Stimulated activated naive B cell treated with anti-CD40 and anti-IgM and Interleukin-4, amounts not matched to agents 10 μg/mL and 1 μg/mL and 100 μg/mL, for 72 hours (primary cell): ENCODE data around the gene GPSM3.
A peak's percentile ranks its signal among the peaks of the same experiment; 100 is the strongest.

ENCODE experiments used
- ATAC-seq, 2 donors: fragments of 150-1000 bp; cut with Tn5 transposase; replicated peaks; 2 replicates each; pipeline ENCODE4 v1.10.0; 2021; ENCODE audit warnings: moderate library complexity in 1 of 2
- DNase-seq: peaks from one replicate; pipeline ENCODE4 v3.0.0; 2021
- H3K27ac Mint-ChIP-seq: one replicate; pipeline ENCODE4 v1.8.0; 2022; ENCODE audit warnings: mild to moderate bottlenecking, mixed read lengths
- H3K27me3 Mint-ChIP-seq, 2 donors: one replicate each; pipeline ENCODE4 v1.8.0; 2022; ENCODE audit warnings: mixed read lengths in 2 of 2
- H3K36me3 Mint-ChIP-seq, 2 donors: one replicate each; pipeline ENCODE4 v1.8.0; 2022; ENCODE audit warnings: mixed read lengths in 2 of 2, mild to moderate bottlenecking in 1 of 2
- H3K4me1 Mint-ChIP-seq, 2 donors: one replicate each; pipeline ENCODE4 v1.8.0; 2022; ENCODE audit warnings: mixed read lengths in 2 of 2, mild to moderate bottlenecking in 1 of 2
- H3K4me3 Mint-ChIP-seq, 2 donors: one replicate each; pipeline ENCODE4 v1.8.0; 2022; ENCODE audit warnings: mild to moderate bottlenecking in 2 of 2, mixed read lengths in 2 of 2, moderate library complexity in 1 of 2
- H3K9me3 Mint-ChIP-seq, 2 donors: one replicate each; pipeline ENCODE4 v1.8.0; 2022; ENCODE audit warnings: mixed read lengths in 2 of 2, mild to moderate bottlenecking in 1 of 2

Gene GPSM3, protein sequence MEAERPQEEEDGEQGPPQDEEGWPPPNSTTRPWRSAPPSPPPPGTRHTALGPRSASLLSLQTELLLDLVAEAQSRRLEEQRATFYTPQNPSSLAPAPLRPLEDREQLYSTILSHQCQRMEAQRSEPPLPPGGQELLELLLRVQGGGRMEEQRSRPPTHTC

GRCh38 chr6:32192608-32193039 lies at the start of gene GPSM3:
TSS of gene GPSM3 (minus strand) at chr6:32192643. CDS start at chr6:32192513, 130 bp downstream.
- peaks cover 22 to 37% of the 10 kb centered on the region in 2 donors for H3K36me3 Mint-ChIP-seq
- no peaks in the 10 kb centered on the region for H3K9me3 Mint-ChIP-seq
- H3K27ac Mint-ChIP-seq, result peak within 1 kb of the TSS; percentile 97
- peak; percentile 41 for DNase-seq
- no peak for ATAC-seq
- peaks cover 46 to 73% of the 10 kb centered on the region in 2 donors for H3K4me1 Mint-ChIP-seq
- no peaks in the 10 kb centered on the region for H3K27me3 Mint-ChIP-seq
- H3K4me3 Mint-ChIP-seq, result peak within 1 kb of the TSS; percentile 95 to 98

DNA sequence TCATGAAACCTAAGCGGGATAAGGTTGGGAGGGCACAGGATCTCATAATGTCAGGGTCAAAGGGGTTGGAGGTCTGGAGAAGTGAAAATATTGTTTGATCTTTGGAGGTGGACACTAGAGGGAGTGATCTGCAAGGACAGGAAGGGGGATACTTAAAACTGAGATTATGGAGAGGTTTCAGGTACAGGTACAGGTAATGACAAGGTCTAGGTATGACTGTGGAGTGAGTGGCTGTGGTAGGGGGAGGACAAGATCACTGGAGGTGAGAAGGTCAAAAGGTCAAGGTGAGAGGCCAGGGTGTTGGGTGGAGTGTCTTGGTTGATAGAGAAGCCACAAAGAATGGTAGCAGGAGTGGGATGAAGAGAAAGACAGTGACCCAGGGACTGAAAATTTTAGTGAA lies 48.2 kb upstream of the GPSM3 start:
- DNase-seq, result no peak

DNA sequence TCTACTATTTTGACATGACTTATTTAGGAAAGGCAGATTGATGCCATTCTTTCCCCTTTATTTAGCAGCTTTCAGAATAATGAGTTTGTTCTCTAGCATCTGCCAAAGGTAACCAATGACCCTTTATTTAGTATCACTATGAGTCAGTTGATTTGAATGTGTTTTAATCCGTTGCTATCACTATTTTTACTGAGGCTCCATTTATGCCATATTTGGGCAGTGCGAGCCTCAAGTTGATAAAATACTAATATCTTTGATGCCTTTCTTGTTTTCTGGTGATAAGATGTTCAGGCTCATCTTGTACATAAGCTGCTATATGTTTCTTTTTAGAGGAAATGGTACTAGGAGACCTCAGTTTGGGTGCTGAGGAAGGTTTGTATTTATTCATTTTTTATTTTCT lies 47.0 kb upstream of the GPSM3 start:
- no peaks in the 10 kb centered on the region for H3K9me3 Mint-ChIP-seq
- no peaks in the 10 kb centered on the region for H3K36me3 Mint-ChIP-seq
- H3K27me3 Mint-ChIP-seq, result peaks cover 0 to 9% of the 10 kb centered on the region in 2 donors
- H3K4me3 Mint-ChIP-seq, result no peak overlapping the region
- H3K27ac Mint-ChIP-seq, result no peak overlapping the region
- ATAC-seq, result no peak
- peaks cover 19 to 24% of the 10 kb centered on the region in 2 donors for H3K4me1 Mint-ChIP-seq
- no peak for DNase-seq

More for the DNA sequence above, 48.2 kb upstream of the GPSM3 start:
- ATAC-seq, result peak in 1 of 2 donors; percentile 29
- H3K4me3 Mint-ChIP-seq, result no peak overlapping the region
- peaks cover 18 to 35% of the 10 kb centered on the region in 2 donors for H3K4me1 Mint-ChIP-seq
- no peaks in the 10 kb centered on the region for H3K27me3 Mint-ChIP-seq
- no peaks in the 10 kb centered on the region for H3K9me3 Mint-ChIP-seq
- H3K27ac Mint-ChIP-seq, result peak overlapping the region; percentile 3
- no peaks in the 10 kb centered on the region for H3K36me3 Mint-ChIP-seq

DNA sequence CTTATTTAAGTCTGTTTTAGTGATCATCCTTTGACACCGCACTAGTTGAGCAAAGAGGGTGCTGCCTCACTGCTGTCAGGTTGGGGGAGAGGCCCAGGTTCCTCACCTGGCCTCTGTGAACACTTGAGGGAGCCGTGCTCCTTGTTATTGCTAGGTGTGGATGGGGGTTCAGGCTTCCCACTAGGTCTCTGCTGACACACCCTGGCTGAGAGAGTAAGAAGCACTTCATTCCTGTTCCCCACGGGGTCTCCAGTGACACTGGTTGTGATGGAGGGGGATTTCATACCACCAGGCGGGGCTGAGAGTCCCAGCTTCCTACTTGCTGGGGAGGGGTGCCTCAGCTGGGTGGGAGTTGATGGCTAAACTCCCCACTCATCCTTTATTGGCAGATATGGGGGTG lies 42.5 kb upstream of the GPSM3 start:
- peaks cover 0 to 9% of the 10 kb centered on the region in 2 donors for H3K27me3 Mint-ChIP-seq
- no peaks in the 10 kb centered on the region for H3K9me3 Mint-ChIP-seq
- no peaks in the 10 kb centered on the region for H3K36me3 Mint-ChIP-seq
- DNase-seq (no peak), ATAC-seq (no peak)
- H3K4me3 Mint-ChIP-seq, result no peak overlapping the region
- no peak overlapping the region for H3K27ac Mint-ChIP-seq
- peaks cover 0 to 5% of the 10 kb centered on the region in 2 donors for H3K4me1 Mint-ChIP-seq

- ATAC-seq, result peak; percentile 64 to 66
- Mint-ChIP-seq H3K27me3 (no peaks in the 10 kb centered on the region), H3K27ac (peak overlapping the region; percentile 52), H3K4me1 (peaks cover 43 to 63% of the 10 kb centered on the region in 2 donors), H3K4me3 (no peak overlapping the region), H3K36me3 (no peaks in the 10 kb centered on the region), H3K9me3 (peaks cover 0 to 3% of the 10 kb centered on the region in 2 donors)
- DNase-seq, result no peak
These were observed 34.0 kb upstream of the GPSM3 start for GRCh38 chr6:32226434-32226833.

DNA sequence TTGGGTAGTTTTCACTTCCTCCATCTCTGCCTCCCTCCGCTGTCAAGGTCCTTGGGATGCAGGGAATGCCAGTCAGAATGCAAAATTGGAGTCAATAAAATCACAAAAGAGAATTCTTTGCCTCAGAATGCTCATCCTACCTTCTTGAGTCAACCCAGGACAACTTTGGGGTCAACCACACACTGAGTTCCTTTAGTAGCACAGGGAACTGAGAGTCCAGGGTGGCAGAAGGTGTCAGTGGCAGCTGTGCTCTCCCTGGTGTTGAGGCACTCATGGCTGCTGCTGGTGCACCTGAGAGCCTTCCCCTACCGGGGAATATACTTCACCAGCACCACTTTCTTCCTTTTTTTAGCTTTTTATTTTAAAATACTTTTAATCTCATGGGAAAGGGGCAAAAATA lies 32.3 kb upstream of the GPSM3 start:
- peak; percentile 69 for DNase-seq
- H3K4me3 Mint-ChIP-seq, result no peak overlapping the region

DNA sequence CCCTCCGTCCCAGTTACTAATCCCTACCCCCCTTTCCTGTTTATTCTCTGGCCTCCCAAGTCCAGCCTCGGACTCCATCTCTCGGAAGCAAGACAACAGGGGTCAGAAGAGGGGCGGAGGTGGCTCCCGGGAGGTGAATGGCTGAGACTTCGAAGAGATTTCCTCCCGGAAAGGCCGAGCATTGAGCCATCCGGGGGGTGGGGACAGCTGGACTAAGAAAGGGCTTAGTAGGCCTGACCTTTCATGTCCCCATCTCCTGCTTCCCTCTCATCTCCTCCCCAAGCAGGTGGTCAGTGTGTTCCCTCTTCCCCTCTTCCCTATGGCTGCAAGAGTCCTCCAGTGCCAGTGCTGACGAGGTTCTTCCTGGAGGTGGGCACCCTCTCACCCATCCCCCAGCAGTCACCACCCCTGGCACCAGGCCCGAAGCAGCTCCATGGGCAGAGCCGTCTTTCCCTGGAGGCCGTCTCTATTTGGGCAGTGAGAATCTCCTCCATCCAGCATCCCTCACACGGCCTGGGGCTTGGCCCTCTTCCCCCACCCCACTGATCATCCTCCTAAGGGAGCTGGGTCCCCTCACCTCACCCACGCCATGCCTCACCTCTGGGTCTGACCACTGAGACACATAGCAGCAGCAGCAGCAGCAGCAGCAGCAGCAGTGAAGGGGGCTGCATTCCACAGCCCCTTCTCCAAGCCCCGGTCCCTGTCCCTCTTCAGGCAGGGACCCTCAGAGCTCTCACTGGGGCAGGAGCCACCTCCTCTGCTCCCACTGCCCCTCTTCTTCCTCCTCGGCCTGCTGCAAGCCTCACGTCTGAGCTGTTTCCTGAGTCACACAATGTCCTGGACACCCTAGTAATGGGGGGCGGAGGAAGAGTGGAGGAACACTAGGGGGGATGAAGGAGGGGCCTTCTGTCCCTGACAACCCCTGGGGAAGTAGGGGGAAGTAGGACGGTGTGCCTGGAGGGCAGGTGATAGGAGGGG lies 31.1 kb upstream of the GPSM3 start, which contains the start of gene NOTCH4:
Gene NOTCH4 (minus strand): TSS at position 810 of the 978 bp plus-strand sequence. CDS start 139 bp downstream, at position 671.
- peak within 1 kb of the TSS; percentile 76 for H3K27ac Mint-ChIP-seq
- H3K36me3 Mint-ChIP-seq, result no peaks in the 10 kb centered on the region
- peak within 1 kb of the TSS in 1 of 2 donors; percentile 46 for H3K4me3 Mint-ChIP-seq
- ATAC-seq (no peak), DNase-seq (no peak)
- H3K9me3 Mint-ChIP-seq, result peaks cover 0 to 3% of the 10 kb centered on the region in 2 donors
- H3K4me1 Mint-ChIP-seq, result peaks cover 42 to 58% of the 10 kb centered on the region in 2 donors
- peaks cover 0 to 5% of the 10 kb centered on the region in 2 donors for H3K27me3 Mint-ChIP-seq

More for the DNA sequence above, 32.3 kb upstream of the GPSM3 start:
- Mint-ChIP-seq H3K4me1 (peaks cover 43 to 63% of the 10 kb centered on the region in 2 donors), H3K9me3 (peaks cover 0 to 3% of the 10 kb centered on the region in 2 donors), H3K27me3 (no peaks in the 10 kb centered on the region), H3K36me3 (no peaks in the 10 kb centered on the region), H3K27ac (no peak overlapping the region)
- ATAC-seq, result peak; percentile 95 to 96

GRCh38 chr6:32222333-32223230 lies 30.1 kb upstream of the GPSM3 start:
- H3K9me3 Mint-ChIP-seq, result peaks cover 0 to 3% of the 10 kb centered on the region in 2 donors
- DNase-seq, result no peak
- H3K27ac Mint-ChIP-seq, result no peak overlapping the region
- no peaks in the 10 kb centered on the region for H3K36me3 Mint-ChIP-seq
- H3K4me1 Mint-ChIP-seq, result peaks cover 37 to 48% of the 10 kb centered on the region in 2 donors
- ATAC-seq, result no peak
- H3K27me3 Mint-ChIP-seq, result peaks cover 0 to 6% of the 10 kb centered on the region in 2 donors
- peak overlapping the region in 1 of 2 donors; percentile 46 for H3K4me3 Mint-ChIP-seq

DNA sequence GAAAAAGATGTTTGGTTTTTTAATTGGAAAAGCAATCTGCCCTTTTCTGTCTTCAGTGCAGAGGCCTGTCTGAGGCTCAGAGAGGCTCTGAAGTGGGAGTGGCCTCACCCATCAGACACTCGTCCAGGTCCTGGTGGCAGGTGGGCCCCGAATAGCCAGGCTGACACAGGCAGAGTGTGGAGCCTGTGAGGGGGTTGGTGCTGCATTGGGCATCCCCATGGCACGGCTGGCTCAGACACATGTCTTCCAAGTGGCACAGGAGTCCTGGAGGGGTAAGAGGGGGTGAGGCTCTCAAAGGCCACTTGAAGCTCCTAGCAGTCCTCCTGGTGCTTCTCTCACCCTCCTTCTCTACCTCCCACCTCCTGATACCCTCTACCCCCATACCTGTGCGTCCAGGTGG lies 27.6 kb upstream of the GPSM3 start:
- no peak overlapping the region for H3K27ac Mint-ChIP-seq
- ATAC-seq, result no peak

DNA sequence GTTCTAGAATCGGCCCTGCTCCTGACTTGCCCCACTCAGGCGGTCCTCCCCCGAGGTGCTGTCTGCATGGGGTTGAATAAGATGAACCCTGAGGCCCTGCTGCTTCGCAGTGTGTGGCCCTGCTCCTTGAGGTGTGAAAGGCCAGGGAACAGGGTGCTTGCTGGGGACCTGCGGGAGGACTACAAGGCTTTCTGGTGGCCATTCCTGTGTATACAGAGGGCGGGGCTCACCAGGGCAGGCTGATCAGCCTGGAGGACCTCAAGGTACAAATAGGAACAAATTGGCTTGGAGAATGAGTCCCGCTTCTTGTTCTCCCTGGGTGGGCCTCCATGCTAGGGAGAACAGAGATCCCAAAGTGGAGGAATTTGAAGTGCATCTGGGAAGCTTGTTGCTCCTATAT lies 25.7 kb upstream of the GPSM3 start:
- no peaks in the 10 kb centered on the region for H3K36me3 Mint-ChIP-seq
- H3K4me1 Mint-ChIP-seq, result peaks cover 19 to 23% of the 10 kb centered on the region in 2 donors
- H3K27ac Mint-ChIP-seq, result no peak overlapping the region
- peaks cover 0 to 6% of the 10 kb centered on the region in 2 donors for H3K27me3 Mint-ChIP-seq
- no peaks in the 10 kb centered on the region for H3K9me3 Mint-ChIP-seq
- H3K4me3 Mint-ChIP-seq, result no peak overlapping the region
- no peak for DNase-seq
- no peak for ATAC-seq

More for the DNA sequence above, 27.6 kb upstream of the GPSM3 start:
- peaks cover 27 to 35% of the 10 kb centered on the region in 2 donors for H3K4me1 Mint-ChIP-seq
- H3K4me3 Mint-ChIP-seq, result no peak overlapping the region
- peaks cover 0 to 6% of the 10 kb centered on the region in 2 donors for H3K27me3 Mint-ChIP-seq
- DNase-seq, result no peak
- no peaks in the 10 kb centered on the region for H3K9me3 Mint-ChIP-seq
- no peaks in the 10 kb centered on the region for H3K36me3 Mint-ChIP-seq

DNA sequence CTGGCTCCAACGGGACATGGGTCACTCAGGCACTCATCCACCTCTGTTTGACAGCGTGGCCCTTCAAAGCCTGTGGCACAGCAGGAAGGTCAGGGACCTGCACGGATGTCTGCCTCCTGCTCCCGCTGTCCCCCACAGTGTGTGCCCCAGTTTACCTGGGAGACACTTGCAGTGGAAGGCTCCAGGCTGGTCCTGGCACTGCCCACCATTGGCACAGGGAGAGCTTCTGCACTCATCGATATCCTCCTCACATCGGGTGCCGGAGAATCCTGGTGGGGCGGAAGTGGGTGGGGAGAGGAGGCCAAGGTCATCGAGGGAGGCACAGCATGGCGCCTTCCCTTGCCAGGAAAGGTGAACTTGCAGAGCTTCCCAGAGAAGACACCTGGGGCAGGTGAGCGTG lies 24.6 kb upstream of the GPSM3 start:
- no peak overlapping the region for H3K27ac Mint-ChIP-seq
- H3K4me1 Mint-ChIP-seq, result peaks cover 10 to 11% of the 10 kb centered on the region in 2 donors

DNA sequence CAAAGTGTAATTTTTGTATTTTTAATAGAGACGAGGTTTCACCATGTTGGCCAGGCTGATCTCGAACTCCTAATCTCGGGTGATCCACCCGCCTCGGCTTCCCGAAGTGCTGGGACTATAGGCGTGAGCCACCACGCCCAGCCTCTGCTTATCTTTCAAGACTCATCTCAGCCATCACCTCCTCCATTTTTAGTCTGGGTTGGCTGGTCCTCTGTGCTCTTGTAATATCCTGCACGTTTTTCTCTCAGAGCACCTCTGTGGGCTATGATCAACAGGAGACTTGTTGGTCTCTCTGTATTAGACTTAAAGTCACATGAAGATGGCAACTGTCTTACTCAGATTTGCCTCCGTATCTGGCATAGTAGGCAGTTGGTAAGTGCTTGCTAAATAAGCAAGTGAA lies 23.8 kb upstream of the GPSM3 start:
- Mint-ChIP-seq H3K4me3 (no peak overlapping the region), H3K4me1 (peaks cover 10 to 11% of the 10 kb centered on the region in 2 donors), H3K27me3 (peaks cover 0 to 6% of the 10 kb centered on the region in 2 donors), H3K27ac (no peak overlapping the region), H3K36me3 (no peaks in the 10 kb centered on the region), H3K9me3 (no peaks in the 10 kb centered on the region)
- DNase-seq, result no peak
- ATAC-seq, result no peak

More for the DNA sequence above, 24.6 kb upstream of the GPSM3 start:
- Mint-ChIP-seq H3K36me3 (no peaks in the 10 kb centered on the region), H3K27me3 (peaks cover 0 to 6% of the 10 kb centered on the region in 2 donors), H3K4me3 (no peak overlapping the region), H3K9me3 (no peaks in the 10 kb centered on the region)
- DNase-seq (no peak), ATAC-seq (no peak)

DNA sequence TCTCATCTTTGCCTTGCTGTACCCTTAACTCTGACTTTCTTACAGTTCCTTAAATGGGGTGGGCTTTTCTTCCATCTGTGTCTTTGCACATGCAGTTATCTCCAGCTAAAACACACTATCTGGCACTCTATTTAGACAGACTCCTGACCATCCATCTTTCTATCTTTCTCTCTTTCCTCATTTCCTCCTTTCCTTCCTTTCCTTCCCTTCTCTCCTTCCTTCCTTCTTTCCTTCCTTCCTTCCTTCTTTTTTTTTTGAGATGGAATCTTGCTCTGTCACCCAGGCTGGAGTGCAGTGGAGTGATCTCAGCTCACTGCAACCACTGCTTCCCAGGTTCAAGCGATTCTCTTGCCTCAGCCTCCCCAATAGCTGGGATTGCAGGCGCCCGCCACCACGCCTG lies 23.2 kb upstream of the GPSM3 start:
- no peak overlapping the region for H3K4me3 Mint-ChIP-seq
- no peak for ATAC-seq
- peaks cover 10 to 11% of the 10 kb centered on the region in 2 donors for H3K4me1 Mint-ChIP-seq
- H3K27ac Mint-ChIP-seq, result no peak overlapping the region
- H3K27me3 Mint-ChIP-seq, result peaks cover 0 to 6% of the 10 kb centered on the region in 2 donors
- H3K9me3 Mint-ChIP-seq, result no peaks in the 10 kb centered on the region
- DNase-seq, result no peak
- no peaks in the 10 kb centered on the region for H3K36me3 Mint-ChIP-seq
